WTC11 (cell line): Measurements from ENCODE around the gene SEPTIN10. TPM values are rescaled to one million over a fixed set of nuclear protein-coding genes. Genes with fewer than 3 reads are reported as not detected.
A peak's percentile ranks its signal among the peaks of the same experiment; 100 is the strongest.

Experiments
- ATAC-seq: fragments of 200-7000 bp; cut with Tn5 transposase; 2 replicates; pipeline ENCODE4 v1.10.0; 2021; ENCODE audit warnings: mild to moderate bottlenecking, moderate library complexity
- CTCF ChIA-PET: fragments of 300-600 bp; sonication (Branson Sonifier 250); formaldehyde crosslinking; loops from one replicate; lab custom pipeline; 2021; ENCODE audit warnings: antibody characterized with exemption; lab: Charles Lee
- POLR2A ChIA-PET: fragments of 350-600 bp; sonication (Branson Sonifier 250); formaldehyde crosslinking; loops from one replicate; lab custom pipeline; 2021; ENCODE audit warnings: antibody characterized with exemption; lab: Charles Lee
- DNase-seq: peaks from one replicate; pipeline ENCODE4 v3.0.0; 2021; ENCODE audit warnings: low spot score
- H3K27ac Mint-ChIP-seq: 2 replicates; pipeline ENCODE4 v1.8.0; 2021; ENCODE audit warnings: mixed read lengths
- H3K27me3 Mint-ChIP-seq: 2 replicates; pipeline ENCODE4 v1.8.0; 2021; ENCODE audit warnings: low read depth, mild to moderate bottlenecking, moderate library complexity, mixed read lengths
- H3K36me3 Mint-ChIP-seq: 2 replicates; pipeline ENCODE4 v1.8.0; 2021; ENCODE audit warnings: mixed read lengths
- H3K4me1 Mint-ChIP-seq: 2 replicates; pipeline ENCODE4 v1.8.0; 2022; ENCODE audit warnings: mixed read lengths
- H3K4me3 Mint-ChIP-seq: 2 replicates; pipeline ENCODE4 v1.8.0; 2021; ENCODE audit warnings: mild to moderate bottlenecking, moderate library complexity, mixed read lengths
- H3K9me3 Mint-ChIP-seq: 2 replicates; pipeline ENCODE4 v1.8.0; 2021; ENCODE audit warnings: mixed read lengths
- CREB1 ChIP-seq: sonication (generic); formaldehyde crosslinking; IDR thresholded peaks from 2 replicates; pipeline ENCODE4 v1.8.0; 2023; ENCODE audit warnings: mild to moderate bottlenecking, missing genetic modification reagents
- FOXK1 ChIP-seq: sonication (generic); formaldehyde crosslinking; IDR thresholded peaks from 2 replicates; pipeline ENCODE4 v1.8.0; 2022; ENCODE audit warnings: mild to moderate bottlenecking, moderate library complexity, missing genetic modification reagents
- FOXP1 ChIP-seq: sonication (generic); formaldehyde crosslinking; IDR thresholded peaks from 2 replicates; pipeline ENCODE4 v1.8.0; 2022; ENCODE audit warnings: missing genetic modification reagents, mild to moderate bottlenecking, moderate library complexity, borderline replicate concordance
- JUN ChIP-seq: sonication (generic); formaldehyde crosslinking; IDR thresholded peaks from 2 replicates; pipeline ENCODE4 v1.8.0; 2023; ENCODE audit warnings: mild to moderate bottlenecking, missing genetic modification reagents
- MAX ChIP-seq: sonication (generic); formaldehyde crosslinking; IDR thresholded peaks from 2 replicates; pipeline ENCODE4 v1.8.0; 2022; ENCODE audit warnings: mild to moderate bottlenecking, missing genetic modification reagents
- NR3C1 ChIP-seq: sonication (generic); formaldehyde crosslinking; conservative IDR thresholded peaks from 2 replicates; pipeline ENCODE4 v1.8.1; 2023; ENCODE audit warnings: low read depth, mild to moderate bottlenecking, missing genetic modification reagents
- TEAD1 ChIP-seq: sonication (generic); formaldehyde crosslinking; IDR thresholded peaks from 2 replicates; pipeline ENCODE4 v1.8.0; 2022; ENCODE audit warnings: mild to moderate bottlenecking, missing genetic modification reagents
- TEAD4 ChIP-seq: sonication (generic); formaldehyde crosslinking; IDR thresholded peaks from 2 replicates; pipeline ENCODE4 v1.8.0; 2022; ENCODE audit warnings: mild to moderate bottlenecking, missing genetic modification reagents
- ZNF121 ChIP-seq: sonication (generic); formaldehyde crosslinking; IDR thresholded peaks from 2 replicates; pipeline ENCODE4 v1.8.0; 2023; ENCODE audit warnings: missing genetic modification reagents
- ZNF396 ChIP-seq: fragments of 250-450 bp; sonication (Bioruptor Pico); IDR thresholded peaks from 2 replicates; pipeline ENCODE4 v1.8.0; 2021; ENCODE audit warnings: mild to moderate bottlenecking, moderate library complexity, borderline replicate concordance
- ZNF416 ChIP-seq: fragments of 250-450 bp; sonication (Bioruptor Pico); IDR thresholded peaks from 2 replicates; pipeline ENCODE4 v1.9.0; 2021; ENCODE audit warnings: mild to moderate bottlenecking, inconsistent platforms
- ZNF671 ChIP-seq: fragments of 250-450 bp; sonication (Bioruptor Pico); IDR thresholded peaks from 2 replicates; pipeline ENCODE4 v1.8.0; 2021; ENCODE audit warnings: mild to moderate bottlenecking
- total RNA-seq: library from RNA; stranded (reverse); gene quantifications from 3 replicates; pipeline ENCODE4 v1.2.3, GENCODE V29; 2021
- TF ChIP-seq, protein P1 (sequence below): fragments of 250-450 bp; sonication (Bioruptor Pico); conservative IDR thresholded peaks from 2 replicates; pipeline ENCODE4 v1.9.0; 2021; ENCODE audit warnings: mild to moderate bottlenecking
- TF ChIP-seq, protein P2 (sequence below): sonication (generic); formaldehyde crosslinking; IDR thresholded peaks from 2 replicates; pipeline ENCODE4 v1.8.1; 2023; ENCODE audit warnings: mild to moderate bottlenecking, moderate library complexity, missing genetic modification reagents
- TF ChIP-seq, protein P3 (sequence below): sonication (generic); formaldehyde crosslinking; IDR thresholded peaks from 2 replicates; pipeline ENCODE4 v1.8.1; 2022; ENCODE audit warnings: missing genetic modification reagents, borderline replicate concordance
- TF ChIP-seq, protein P4 (sequence below): sonication (generic); formaldehyde crosslinking; IDR thresholded peaks from 2 replicates; pipeline ENCODE4 v1.8.0; 2022; ENCODE audit warnings: missing genetic modification reagents

The SEPTIN10 gene
- total RNA-seq, 1 experiment from 2014 or later, result 86.8 TPM

DNA sequence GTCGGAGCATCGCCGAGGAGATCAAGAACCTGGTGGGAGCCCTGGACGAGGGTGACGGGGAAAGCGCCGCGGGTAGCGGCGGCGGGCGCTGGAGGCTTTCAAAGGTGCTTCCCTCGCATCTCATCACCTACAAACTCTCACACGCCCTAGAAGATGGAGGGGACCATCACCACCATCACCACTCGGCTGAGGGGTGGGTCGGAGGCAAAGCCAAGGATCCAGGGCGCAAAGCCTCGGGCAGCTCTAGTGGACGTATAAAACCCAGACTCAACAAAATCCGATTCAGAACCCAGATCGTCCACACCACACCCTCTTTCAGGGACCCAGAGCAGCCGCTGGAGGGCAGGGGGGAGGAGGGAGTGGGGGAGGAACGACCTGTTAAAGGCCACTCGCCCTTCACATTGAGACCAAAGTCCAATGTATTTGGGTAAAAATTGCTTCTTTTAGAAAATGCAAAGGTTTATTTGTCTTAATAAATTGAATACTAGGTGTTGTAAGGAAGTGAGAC lies 1.9 kb upstream of the SEPTIN10 start:
- TF ChIP-seq, protein P1, sequence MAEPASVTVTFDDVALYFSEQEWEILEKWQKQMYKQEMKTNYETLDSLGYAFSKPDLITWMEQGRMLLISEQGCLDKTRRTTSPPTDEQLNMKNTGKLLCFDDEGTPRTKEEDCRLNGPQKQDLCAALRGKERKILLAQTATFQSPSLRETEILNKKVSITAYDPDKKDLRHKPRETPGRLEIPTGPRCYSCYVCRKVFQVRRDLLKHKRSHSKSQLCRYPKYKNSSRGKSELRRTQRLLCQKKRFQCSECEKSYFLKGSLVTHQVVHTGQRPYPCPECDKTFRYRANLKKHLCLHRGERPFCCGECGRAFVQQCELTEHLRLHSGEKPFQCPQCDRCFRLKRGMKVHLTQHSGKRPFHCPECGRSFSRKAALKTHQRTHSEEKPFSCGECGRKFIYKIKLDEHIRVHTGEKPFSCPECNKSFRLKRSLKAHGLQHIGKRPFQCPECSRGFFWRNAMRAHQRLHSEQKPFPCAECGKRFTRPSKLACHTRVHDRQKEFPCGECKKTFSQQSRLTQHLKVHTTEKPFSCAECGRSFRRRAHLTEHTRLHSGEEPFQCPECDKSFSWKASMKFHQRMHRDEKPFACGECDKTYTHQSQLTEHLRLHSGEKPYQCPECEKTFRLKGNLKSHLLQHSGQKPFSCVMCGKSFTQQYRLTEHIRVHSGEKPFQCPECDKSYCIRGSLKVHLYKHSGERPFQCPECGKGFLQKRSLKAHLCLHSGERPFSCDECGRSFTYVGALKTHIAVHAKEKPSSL (CRISPR knock-in tag), result no peak
- TF ChIP-seq FOXK1 (CRISPR knock-in tag) (no peak), MAX (CRISPR knock-in tag) (peak; percentile 59; the same call in 1 of the 2 replicates), ZNF396 (no peak), CREB1 (CRISPR knock-in tag) (no peak), ZNF671 (CRISPR knock-in tag) (no peak), TEAD1 (0 out of 2 replicates have a peak, but pooled peaks have one; percentile 8), TEAD4 (CRISPR knock-in tag) (no peak), JUN (CRISPR knock-in tag) (peak; percentile 16; the same call in 1 of the 2 replicates), ZNF416 (CRISPR knock-in tag) (no peak), FOXP1 (CRISPR knock-in tag) (peak; percentile 3; the same call in 1 of the 2 replicates), ZNF121 (no peak), NR3C1 (CRISPR knock-in tag) (no peak)
- TF ChIP-seq, protein P2, sequence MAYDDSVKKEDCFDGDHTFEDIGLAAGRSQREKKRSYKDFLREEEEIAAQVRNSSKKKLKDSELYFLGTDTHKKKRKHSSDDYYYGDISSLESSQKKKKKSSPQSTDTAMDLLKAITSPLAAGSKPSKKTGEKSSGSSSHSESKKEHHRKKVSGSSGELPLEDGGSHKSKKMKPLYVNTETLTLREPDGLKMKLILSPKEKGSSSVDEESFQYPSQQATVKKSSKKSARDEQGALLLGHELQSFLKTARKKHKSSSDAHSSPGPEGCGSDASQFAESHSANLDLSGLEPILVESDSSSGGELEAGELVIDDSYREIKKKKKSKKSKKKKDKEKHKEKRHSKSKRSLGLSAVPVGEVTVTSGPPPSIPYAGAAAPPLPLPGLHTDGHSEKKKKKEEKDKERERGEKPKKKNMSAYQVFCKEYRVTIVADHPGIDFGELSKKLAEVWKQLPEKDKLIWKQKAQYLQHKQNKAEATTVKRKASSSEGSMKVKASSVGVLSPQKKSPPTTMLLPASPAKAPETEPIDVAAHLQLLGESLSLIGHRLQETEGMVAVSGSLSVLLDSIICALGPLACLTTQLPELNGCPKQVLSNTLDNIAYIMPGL (CRISPR knock-in tag), result no peak
- TF ChIP-seq, protein P3, sequence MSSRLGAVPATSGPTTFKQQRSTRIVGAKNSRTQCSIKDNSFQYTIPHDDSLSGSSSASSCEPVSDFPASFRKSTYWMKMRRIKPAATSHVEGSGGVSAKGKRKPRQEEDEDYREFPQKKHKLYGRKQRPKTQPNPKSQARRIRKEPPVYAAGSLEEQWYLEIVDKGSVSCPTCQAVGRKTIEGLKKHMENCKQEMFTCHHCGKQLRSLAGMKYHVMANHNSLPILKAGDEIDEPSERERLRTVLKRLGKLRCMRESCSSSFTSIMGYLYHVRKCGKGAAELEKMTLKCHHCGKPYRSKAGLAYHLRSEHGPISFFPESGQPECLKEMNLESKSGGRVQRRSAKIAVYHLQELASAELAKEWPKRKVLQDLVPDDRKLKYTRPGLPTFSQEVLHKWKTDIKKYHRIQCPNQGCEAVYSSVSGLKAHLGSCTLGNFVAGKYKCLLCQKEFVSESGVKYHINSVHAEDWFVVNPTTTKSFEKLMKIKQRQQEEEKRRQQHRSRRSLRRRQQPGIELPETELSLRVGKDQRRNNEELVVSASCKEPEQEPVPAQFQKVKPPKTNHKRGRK (CRISPR knock-in tag), result no peak
- TF ChIP-seq, protein P4, sequence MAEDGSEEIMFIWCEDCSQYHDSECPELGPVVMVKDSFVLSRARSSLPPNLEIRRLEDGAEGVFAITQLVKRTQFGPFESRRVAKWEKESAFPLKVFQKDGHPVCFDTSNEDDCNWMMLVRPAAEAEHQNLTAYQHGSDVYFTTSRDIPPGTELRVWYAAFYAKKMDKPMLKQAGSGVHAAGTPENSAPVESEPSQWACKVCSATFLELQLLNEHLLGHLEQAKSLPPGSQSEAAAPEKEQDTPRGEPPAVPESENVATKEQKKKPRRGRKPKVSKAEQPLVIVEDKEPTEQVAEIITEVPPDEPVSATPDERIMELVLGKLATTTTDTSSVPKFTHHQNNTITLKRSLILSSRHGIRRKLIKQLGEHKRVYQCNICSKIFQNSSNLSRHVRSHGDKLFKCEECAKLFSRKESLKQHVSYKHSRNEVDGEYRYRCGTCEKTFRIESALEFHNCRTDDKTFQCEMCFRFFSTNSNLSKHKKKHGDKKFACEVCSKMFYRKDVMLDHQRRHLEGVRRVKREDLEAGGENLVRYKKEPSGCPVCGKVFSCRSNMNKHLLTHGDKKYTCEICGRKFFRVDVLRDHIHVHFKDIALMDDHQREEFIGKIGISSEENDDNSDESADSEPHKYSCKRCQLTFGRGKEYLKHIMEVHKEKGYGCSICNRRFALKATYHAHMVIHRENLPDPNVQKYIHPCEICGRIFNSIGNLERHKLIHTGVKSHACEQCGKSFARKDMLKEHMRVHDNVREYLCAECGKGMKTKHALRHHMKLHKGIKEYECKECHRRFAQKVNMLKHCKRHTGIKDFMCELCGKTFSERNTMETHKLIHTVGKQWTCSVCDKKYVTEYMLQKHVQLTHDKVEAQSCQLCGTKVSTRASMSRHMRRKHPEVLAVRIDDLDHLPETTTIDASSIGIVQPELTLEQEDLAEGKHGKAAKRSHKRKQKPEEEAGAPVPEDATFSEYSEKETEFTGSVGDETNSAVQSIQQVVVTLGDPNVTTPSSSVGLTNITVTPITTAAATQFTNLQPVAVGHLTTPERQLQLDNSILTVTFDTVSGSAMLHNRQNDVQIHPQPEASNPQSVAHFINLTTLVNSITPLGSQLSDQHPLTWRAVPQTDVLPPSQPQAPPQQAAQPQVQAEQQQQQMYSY (CRISPR knock-in tag), result no peak
- ChIA-PET CTCF (interaction anchor here (1.0 to 2.6 kb wide), 3 partner anchors 47 to 120 kb away, joined by 3 to 20 read pairs (median 3); no protein-coding TSS in a partner anchor), POLR2A (no interaction called here)
- no peak overlapping the region for H3K27ac Mint-ChIP-seq
- peaks cover 37% of the 10 kb centered on the region for H3K4me1 Mint-ChIP-seq
- peak overlapping the region; percentile 83 for H3K4me3 Mint-ChIP-seq
- DNase-seq (peak; percentile 32), ATAC-seq (no peak; the same call in 1 of the 2 replicates)
- no peaks in the 10 kb centered on the region for H3K36me3 Mint-ChIP-seq
- H3K27me3 Mint-ChIP-seq, result peaks cover 14% of the 10 kb centered on the region
- no peaks in the 10 kb centered on the region for H3K9me3 Mint-ChIP-seq
